MM.1S (cell line): ENCODE measurements around the gene CHST11.
A peak's percentile ranks its signal among the peaks of the same experiment; 100 is the strongest.

Source experiments
- DNase-seq: peaks from one replicate; pipeline ENCODE4 v3.0.0-alpha.2; 2015
- H2AFZ ChIP-seq: fragments of 300-600 bp; sonication (generic); 2 replicates; pipeline ENCODE4 v1.6.0; 2016; ENCODE audit warnings: antibody characterized with exemption, low read length
- H3F3A ChIP-seq: fragments of 300-600 bp; sonication (generic); 2 replicates; pipeline ENCODE4 v1.6.1; 2016; ENCODE audit warnings: mild to moderate bottlenecking, antibody characterized with exemption, low read length, moderate library complexity, mixed read lengths; ENCODE audit not compliant: insufficient read depth
- H3K27ac ChIP-seq: fragments of 300-600 bp; sonication (generic); 2 replicates; pipeline ENCODE4 v1.5.1; 2016; ENCODE audit warnings: mild to moderate bottlenecking, low read length
- H3K27me3 ChIP-seq: fragments of 300-600 bp; sonication (generic); replicated peaks from 2 replicates; pipeline ENCODE4 v1.6.0; 2016; ENCODE audit warnings: low read length; ENCODE audit not compliant: insufficient read depth
- H3K36me3 ChIP-seq: fragments of 300-600 bp; sonication (generic); replicated peaks from 2 replicates; pipeline ENCODE4 v1.6.1; 2016; ENCODE audit warnings: mild to moderate bottlenecking, low read length, mixed read lengths; ENCODE audit not compliant: insufficient read depth
- H3K4me1 ChIP-seq: fragments of 300-600 bp; sonication (generic); 2 replicates; pipeline ENCODE4 v1.6.1; 2016; ENCODE audit warnings: low read length, mixed read lengths
- H3K4me2 ChIP-seq: fragments of 300-600 bp; sonication (generic); 2 replicates; pipeline ENCODE4 v1.6.0; 2016; ENCODE audit warnings: low read depth, low read length
- H3K4me3 ChIP-seq: fragments of 300-600 bp; sonication (generic); 2 replicates; pipeline ENCODE4 v1.5.1; 2016; ENCODE audit warnings: low read length, mixed read lengths
- H3K79me2 ChIP-seq: fragments of 300-600 bp; sonication (generic); 2 replicates; pipeline ENCODE4 v1.6.1; 2016; ENCODE audit warnings: mixed run types, low read length, mixed read lengths
- H3K9ac ChIP-seq: fragments of 300-600 bp; sonication (generic); 2 replicates; pipeline ENCODE4 v1.6.1; 2016; ENCODE audit warnings: low read length, mixed read lengths
- H3K9me2 ChIP-seq: fragments of 300-600 bp; sonication (generic); replicated peaks from 2 replicates; pipeline ENCODE4 v1.6.1; 2016; ENCODE audit warnings: mild to moderate bottlenecking, low read length, mixed read lengths; ENCODE audit not compliant: insufficient read depth
- H3K9me3 ChIP-seq: fragments of 300-600 bp; sonication (generic); replicated peaks from 2 replicates; pipeline ENCODE4 v1.6.1; 2016; ENCODE audit warnings: mild to moderate bottlenecking, low read length, mixed read lengths; ENCODE audit not compliant: insufficient read depth
- H4K20me1 ChIP-seq: fragments of 300-600 bp; sonication (generic); 2 replicates; pipeline ENCODE4 v1.6.1; 2016; ENCODE audit warnings: mild to moderate bottlenecking, low read length, moderate library complexity, mixed read lengths; ENCODE audit not compliant: insufficient read depth
- CTCF ChIP-seq: fragments of 300-600 bp; sonication (generic); IDR thresholded peaks from 2 replicates; pipeline ENCODE4 v1.5.1; 2016; ENCODE audit warnings: antibody characterized with exemption, low read length, mixed read lengths
- EZH2 ChIP-seq: fragments of 300-600 bp; sonication (generic); optimal IDR thresholded peaks from 2 replicates; pipeline ENCODE3; 2017; ENCODE audit warnings: low read depth, mild to moderate bottlenecking, antibody characterized with exemption, low read length, mixed read lengths
- EZH2phosphoT487 ChIP-seq: fragments of 300-600 bp; sonication (generic); IDR thresholded peaks from 2 replicates; pipeline ENCODE4 v1.6.1; 2018; ENCODE audit warnings: antibody characterized with exemption, low read length

The CHST11 gene

GRCh38 chr12:104455578-104456416 is 951 bp upstream of the CHST11 start:
- H3F3A ChIP-seq = peaks cover 25% of the 10 kb centered on the region
- no peak for DNase-seq
- H3K4me3 ChIP-seq = peak overlapping the region; percentile 91
- H3K4me1 ChIP-seq = peaks cover 14% of the 10 kb centered on the region
- no peaks in the 10 kb centered on the region for H3K27me3 ChIP-seq
- H2AFZ ChIP-seq = peak overlapping the region; percentile 79
- H3K9ac ChIP-seq = peak overlapping the region; percentile 81; the same call in 1 of the 2 replicates
- H4K20me1 ChIP-seq = no peaks in the 10 kb centered on the region
- no peaks in the 10 kb centered on the region for H3K36me3 ChIP-seq
- H3K79me2 ChIP-seq = peaks cover 38% of the 10 kb centered on the region
- peak overlapping the region; percentile 87 for H3K4me2 ChIP-seq
- H3K9me2 ChIP-seq = no peaks in the 10 kb centered on the region
- H3K27ac ChIP-seq = no peak overlapping the region
- no peaks in the 10 kb centered on the region for H3K9me3 ChIP-seq
- no peak for TF ChIP-seq CTCF
- TF ChIP-seq EZH2 = no peak
- no peak for TF ChIP-seq EZH2phosphoT487

- peaks cover 22% of the 10 kb centered on the region for H3K4me1 ChIP-seq
- H2AFZ ChIP-seq = peak overlapping the region; percentile 79
- no peaks in the 10 kb centered on the region for H3K9me3 ChIP-seq
- peak; percentile 67 for DNase-seq
- peaks cover 50% of the 10 kb centered on the region for H3K79me2 ChIP-seq
- no peaks in the 10 kb centered on the region for H3K9me2 ChIP-seq
- H3K4me3 ChIP-seq = peak overlapping the region; percentile 91
- H3K27me3 ChIP-seq = no peaks in the 10 kb centered on the region
- TF ChIP-seq EZH2 (no peak), CTCF (peak; percentile 56)
- no peaks in the 10 kb centered on the region for H4K20me1 ChIP-seq
- peak overlapping the region; percentile 81 for H3K9ac ChIP-seq
- peak overlapping the region; percentile 95; the same call in 1 of the 2 replicates for H3K4me2 ChIP-seq
- peak overlapping the region; percentile 91; the same call in 1 of the 2 replicates for H3K27ac ChIP-seq
- peaks cover 25% of the 10 kb centered on the region for H3F3A ChIP-seq
- no peaks in the 10 kb centered on the region for H3K36me3 ChIP-seq
Measured at GRCh38 chr12:104456950-104457745, 400 bp downstream of the CHST11 start.

GRCh38 chr12:104457746-104458693 is 1.3 kb downstream of the CHST11 start:
- H3K79me2 ChIP-seq = peaks cover 59% of the 10 kb centered on the region
- peak; percentile 60 for DNase-seq
- H3K36me3 ChIP-seq = no peaks in the 10 kb centered on the region
- peak overlapping the region; percentile 91 for H3K4me3 ChIP-seq
- H3K4me1 ChIP-seq = peaks cover 31% of the 10 kb centered on the region
- no peaks in the 10 kb centered on the region for H4K20me1 ChIP-seq
- H3K9ac ChIP-seq = peak overlapping the region; percentile 81
- TF ChIP-seq CTCF (no peak), EZH2phosphoT487 (no peak), EZH2 (no peak)
- H3K9me2 ChIP-seq = no peaks in the 10 kb centered on the region
- H3K27ac ChIP-seq = peak overlapping the region; percentile 91
- H3K27me3 ChIP-seq = no peaks in the 10 kb centered on the region
- H3K4me2 ChIP-seq = peak overlapping the region; percentile 95
- H3K9me3 ChIP-seq = no peaks in the 10 kb centered on the region
- peaks cover 34% of the 10 kb centered on the region for H3F3A ChIP-seq
- H2AFZ ChIP-seq = peak overlapping the region; percentile 79
